COLO829 (cell line): ENCODE measurements around the gene PLA2G4A.

Experiments
- DNase-seq: peaks from one replicate; pipeline ENCODE4 v3.0.0; 2012; ENCODE audit warnings: low spot score

Gene PLA2G4A

GRCh38 chr1:186828611-186829454 lies at the start of gene PLA2G4A:
TSS of gene PLA2G4A (plus strand) at chr1:186828949. CDS start at chr1:186854355, 25,406 bp downstream.
- DNase-seq: peak; percentile 80

GRCh38 chr1:186780076-186780475 lies 48.7 kb upstream of the PLA2G4A start:
- peak; percentile 50 for DNase-seq

- no peak for DNase-seq
Observed at GRCh38 chr1:186781730-186782129, 47.0 kb upstream of the PLA2G4A start.

- no peak for DNase-seq
Observed at GRCh38 chr1:186782791-186783190, 46.0 kb upstream of the PLA2G4A start.

GRCh38 chr1:186783193-186783592 lies 45.6 kb upstream of the PLA2G4A start:
- no peak for DNase-seq

GRCh38 chr1:186785503-186785902 lies 43.2 kb upstream of the PLA2G4A start:
- no peak for DNase-seq

- no peak for DNase-seq
Observed at GRCh38 chr1:186790101-186790500, 38.6 kb upstream of the PLA2G4A start.

GRCh38 chr1:186792870-186793581 lies 35.7 kb upstream of the PLA2G4A start:
- DNase-seq: no peak

- DNase-seq: no peak
Observed at GRCh38 chr1:186793582-186793927, 35.2 kb upstream of the PLA2G4A start.

GRCh38 chr1:186798960-186799688 lies 29.6 kb upstream of the PLA2G4A start:
- no peak for DNase-seq

GRCh38 chr1:186799689-186800054 lies 29.1 kb upstream of the PLA2G4A start:
- DNase-seq: no peak

GRCh38 chr1:186802388-186802787 lies 26.4 kb upstream of the PLA2G4A start:
- DNase-seq: no peak

GRCh38 chr1:186804679-186805078 lies 24.1 kb upstream of the PLA2G4A start:
- DNase-seq: no peak

- DNase-seq: peak; percentile 16
Observed at GRCh38 chr1:186806477-186806876, 22.3 kb upstream of the PLA2G4A start.

- no peak for DNase-seq
Observed at GRCh38 chr1:186807163-186807562, 21.6 kb upstream of the PLA2G4A start.

- no peak for DNase-seq
Observed at GRCh38 chr1:186811892-186812291, 16.9 kb upstream of the PLA2G4A start.

GRCh38 chr1:186812570-186812969 lies 16.2 kb upstream of the PLA2G4A start:
- DNase-seq: no peak

GRCh38 chr1:186813420-186813819 lies 15.3 kb upstream of the PLA2G4A start:
- DNase-seq: no peak

GRCh38 chr1:186819126-186819525 lies 9.6 kb upstream of the PLA2G4A start:
- DNase-seq: no peak

- DNase-seq: no peak
Observed at GRCh38 chr1:186819563-186819962, 9.2 kb upstream of the PLA2G4A start.

GRCh38 chr1:186829686-186830587 lies 1.2 kb downstream of the PLA2G4A start:
- DNase-seq: no peak

- DNase-seq: no peak
Observed at GRCh38 chr1:186831168-186831567, 2.4 kb downstream of the PLA2G4A start.
